ENCODE measurements around the gene PLD4. TPM values are rescaled to one million over a fixed set of nuclear protein-coding genes. Genes with fewer than 3 reads are reported as not detected.
A peak's percentile ranks its signal among the peaks of the same experiment; 100 is the strongest.

The PLD4 gene
- total RNA-seq, 1 donor = 0.09 TPM

GRCh38 chr14:104931771-104932675, 7.3 kb downstream of the PLD4 start:
- DNase-seq (ENCODE audit: low read depth) = no peak
- H3K4me3 ChIP-seq (ENCODE audit: low read depth, low read length) = peak overlapping the region; percentile 58
- TF ChIP-seq CTCF (IDR thresholded peaks at IDR 0.05; ENCODE audit: insufficient read depth, low read length) = no peak

- peak overlapping the region; percentile 58 for H3K4me3 ChIP-seq (ENCODE audit: low read depth, low read length)
- peak; percentile 82 for DNase-seq (ENCODE audit: low read depth)
- peak; percentile 79 for TF ChIP-seq CTCF (IDR thresholded peaks at IDR 0.05; ENCODE audit: insufficient read depth, low read length)
Measured at GRCh38 chr14:104932676-104933631, 8.3 kb downstream of the PLD4 start.

- no peak for TF ChIP-seq CTCF (IDR thresholded peaks at IDR 0.05; ENCODE audit: insufficient read depth, low read length)
- peak overlapping the region; percentile 54 for H3K4me3 ChIP-seq (ENCODE audit: low read depth, low read length)
- peak; percentile 12 for DNase-seq (ENCODE audit: low read depth)
Measured at GRCh38 chr14:104933746-104934733, 9.4 kb downstream of the PLD4 start.

- H3K4me3 ChIP-seq (ENCODE audit: low read depth, low read length) = no peak overlapping the region
- DNase-seq (ENCODE audit: low read depth) = peak; percentile 9
- no peak for TF ChIP-seq CTCF (IDR thresholded peaks at IDR 0.05; ENCODE audit: insufficient read depth, low read length)
Measured at GRCh38 chr14:104935026-104935650, 10.5 kb downstream of the PLD4 start.

- TF ChIP-seq CTCF (IDR thresholded peaks at IDR 0.05; ENCODE audit: insufficient read depth, low read length) = no peak
- peak; percentile 4 for DNase-seq (ENCODE audit: low read depth)
- no peak overlapping the region for H3K4me3 ChIP-seq (ENCODE audit: low read depth, low read length)
Measured at GRCh38 chr14:104935955-104936354, 11.3 kb downstream of the PLD4 start.

All from fibroblast of the aortic adventitia (primary cell).